Ovary (tissue), 3 donors: ENCODE results near the gene KNDC1.

Experiments used
- POLR2A ChIP-seq: fragments of 450-650 bp; IDR thresholded peaks from one replicate; pipeline ENCODE4 v1.6.1; 2017; ENCODE audit warnings: antibody characterized with exemption, mild to moderate bottlenecking, moderate library complexity
- TF ChIP-seq, protein P1 (sequence below), 3 donors: fragments of 450-650 bp in 2 of 3; fragments of 200-600 bp in 1 of 3; IDR thresholded peaks; one replicate each; pipeline versions ENCODE4 v1.5.1 to v1.8.0; 2016 to 2022; ENCODE audit warnings: antibody characterized with exemption in 3 of 3, mild to moderate bottlenecking in 1 of 3
- donor health status: DM: no; HTN: no; CAD: no.

GRCh38 chr10:133123050-133123745, 36.8 kb upstream of the KNDC1 start:
- TF ChIP-seq, protein P1, sequence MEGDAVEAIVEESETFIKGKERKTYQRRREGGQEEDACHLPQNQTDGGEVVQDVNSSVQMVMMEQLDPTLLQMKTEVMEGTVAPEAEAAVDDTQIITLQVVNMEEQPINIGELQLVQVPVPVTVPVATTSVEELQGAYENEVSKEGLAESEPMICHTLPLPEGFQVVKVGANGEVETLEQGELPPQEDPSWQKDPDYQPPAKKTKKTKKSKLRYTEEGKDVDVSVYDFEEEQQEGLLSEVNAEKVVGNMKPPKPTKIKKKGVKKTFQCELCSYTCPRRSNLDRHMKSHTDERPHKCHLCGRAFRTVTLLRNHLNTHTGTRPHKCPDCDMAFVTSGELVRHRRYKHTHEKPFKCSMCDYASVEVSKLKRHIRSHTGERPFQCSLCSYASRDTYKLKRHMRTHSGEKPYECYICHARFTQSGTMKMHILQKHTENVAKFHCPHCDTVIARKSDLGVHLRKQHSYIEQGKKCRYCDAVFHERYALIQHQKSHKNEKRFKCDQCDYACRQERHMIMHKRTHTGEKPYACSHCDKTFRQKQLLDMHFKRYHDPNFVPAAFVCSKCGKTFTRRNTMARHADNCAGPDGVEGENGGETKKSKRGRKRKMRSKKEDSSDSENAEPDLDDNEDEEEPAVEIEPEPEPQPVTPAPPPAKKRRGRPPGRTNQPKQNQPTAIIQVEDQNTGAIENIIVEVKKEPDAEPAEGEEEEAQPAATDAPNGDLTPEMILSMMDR (IDR thresholded peaks at IDR 0.05), result no peak
- no peak for TF ChIP-seq POLR2A
